ENCODE results near the gene CLRN2. TPM values are rescaled to one million over a fixed set of nuclear protein-coding genes. Genes with fewer than 3 reads are reported as not detected.
A peak's percentile ranks its signal among the peaks of the same experiment; 100 is the strongest.

The CLRN2 gene
- total and polyA plus RNA-seq, 2 of the 4 experiments (the other 2 are of a cell fraction): not detected

GRCh38 chr4:17469931-17470674 is 44.9 kb upstream of the CLRN2 start:
- Histone ChIP-seq H2BK20ac (ENCODE audit: low read depth, low read length) (no peak overlapping the region), H3K14ac (replicated peaks; ENCODE audit: low read depth, low read length) (no peak overlapping the region), H3K9me1 (ENCODE audit: insufficient read depth, low read length) (peaks cover 4% of the 10 kb centered on the region; the same call in 1 of the 2 replicates), H2AK9ac (replicated peaks; ENCODE audit: low read depth, low read length, poor library complexity) (no peak overlapping the region), H3K4me3 (ENCODE audit: insufficient read depth, low read depth, low read length) (no peak overlapping the region), H2BK15ac (ENCODE audit: low read depth, low read length) (no peak overlapping the region), H4K8ac (ENCODE audit: low read depth in 2 of 2, low read length in 2 of 2) (no peak overlapping the region), H2AK5ac (ENCODE audit: low read depth, low read length) (no peak overlapping the region), H3K9ac (ENCODE audit: low read depth, low read length) (no peak overlapping the region), H4K20me1 (ENCODE audit: insufficient read depth, low read length) (no peaks in the 10 kb centered on the region), H3K18ac (ENCODE audit: low read depth, low read length) (no peak overlapping the region), H3K27me3 (ENCODE audit: control insufficient read depth, insufficient read depth, low read length) (peaks cover 2% of the 10 kb centered on the region; the same call in 1 of the 2 replicates), H3K4ac (ENCODE audit: low read depth, low read length) (no peak overlapping the region), H2AFZ (replicated peaks; ENCODE audit: low read length, poor library complexity) (no peak overlapping the region), H3K79me1 (ENCODE audit: low read depth in 1 of 2, low read length in 2 of 2) (no peaks in the 10 kb centered on the region), H3K9me3 (ENCODE audit: control insufficient read depth, insufficient read depth, low read length) (no peaks in the 10 kb centered on the region), H3K56ac (ENCODE audit: extremely low read depth, insufficient read depth, low read length) (no peak overlapping the region), H2BK120ac (ENCODE audit: low read depth, low read length) (no peak overlapping the region), H4K5ac (ENCODE audit: low read depth, low read length) (no peak overlapping the region), H4K91ac (ENCODE audit: insufficient read depth, low read depth, low read length) (no peak overlapping the region), H2BK5ac (ENCODE audit: low read depth, low read length, poor library complexity, severe bottlenecking) (no peak overlapping the region), H3K23ac (ENCODE audit: low read depth, low read length) (no peak overlapping the region), H3K36me3 (ENCODE audit: control insufficient read depth, insufficient read depth, low read length) (no peaks in the 10 kb centered on the region), H3K27ac (ENCODE audit: insufficient read depth, low read length) (no peak overlapping the region), H3K4me1 (ENCODE audit: control insufficient read depth, insufficient read depth, low read length) (peaks cover 2% of the 10 kb centered on the region; the same call in 1 of the 2 replicates), H3K4me2 (ENCODE audit: low read depth, low read length) (no peak overlapping the region)
- in situ Hi-C loops (cut with MboI; ENCODE audit: low sequenced_read_pairs): loop anchor here (5.0 to 25.0 kb wide), 2 partner anchors 683 to 1178 kb away; no protein-coding TSS in a partner anchor
- ChIA-PET CTCF (interaction anchor here (0.5 to 1.0 kb wide), 2 partner anchors 123 to 648 kb away, joined by 3 to 6 read pairs; no protein-coding TSS in a partner anchor), POLR2A (ENCODE audit: unreplicated experiment) (no interaction called here)
- dilution Hi-C loops (cut with HindIII; ENCODE audit: low sequenced_read_pairs, unreplicated experiment): no loop called here
- DNase-seq (peak; percentile 64), ATAC-seq (ENCODE audit: low read depth) (peak; percentile 36; the same call in 1 of the 2 replicates)
- TF ChIP-seq USF2 (IDR thresholded peaks at IDR 0.05; ENCODE audit: low read depth, low read length) (no peak), BHLHE40 (IDR thresholded peaks at IDR 0.05; ENCODE audit: low read depth, low read length) (peak; percentile 78)
- BruUV-seq (replicated peaks): no TSS peak
- WGBS, 2 experiments (ENCODE audit: extremely low coverage in 2 of 2, insufficient read length in 1 of 2): 40% methylated on average over 1 of the region's 11 CpGs; no CpG with 5 or more reads in 1 of the 2 experiments
- intact Hi-C loops (cut with micrococcal nuclease): loop anchor here (5.0 to 10.0 kb wide), 2 partner anchors 575 to 953 kb away; partner anchors contain the start of gene LDB2
